DMS 273 (cell line): ENCODE data around the gene MEGF6.

Experiments
- DNase-seq: peaks from one replicate; lab custom pipeline; 2025; ENCODE audit not compliant: unreplicated experiment; lab: John Stamatoyannopoulos, UW

The MEGF6 gene

GRCh38 chr1:3644273-3644672 is 33.0 kb upstream of the MEGF6 start:
- no peak for DNase-seq

DNA sequence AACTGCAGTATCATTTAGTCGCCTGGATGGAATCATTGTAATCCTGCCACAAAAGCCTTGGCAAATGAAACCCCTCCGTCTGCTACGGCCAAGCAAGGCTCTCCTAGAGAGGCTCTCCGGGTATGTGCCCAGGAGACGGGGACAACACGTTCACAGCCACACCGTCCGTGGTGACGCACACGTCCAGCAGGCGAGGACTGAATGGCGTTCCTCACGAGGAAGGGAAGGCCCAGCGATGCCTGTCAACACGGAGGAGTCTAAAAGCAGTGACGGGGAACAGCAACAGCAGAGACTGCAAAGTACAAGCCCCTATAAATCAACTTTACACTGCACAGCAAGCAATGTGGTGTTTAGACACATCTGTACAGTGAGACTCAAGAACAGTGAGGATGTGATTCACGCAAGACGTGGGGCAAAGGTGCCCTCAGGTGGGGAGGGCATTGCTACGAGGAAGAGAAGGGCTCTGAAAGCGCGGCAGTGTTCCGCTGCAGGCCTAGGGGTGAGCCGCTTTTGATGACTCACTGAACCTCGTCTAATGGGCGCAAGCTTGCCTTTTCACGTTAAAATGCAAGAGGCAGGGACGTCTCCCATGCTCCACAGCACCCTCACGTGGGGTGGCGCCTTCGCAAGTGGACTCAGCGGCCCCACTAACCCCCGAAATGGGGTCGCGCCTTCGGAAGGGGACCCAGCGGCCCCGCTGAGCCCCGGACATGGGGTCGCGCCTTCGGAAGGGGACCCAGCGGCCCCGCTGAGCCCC is 31.8 kb upstream of the MEGF6 start:
- DNase-seq: no peak

DNA sequence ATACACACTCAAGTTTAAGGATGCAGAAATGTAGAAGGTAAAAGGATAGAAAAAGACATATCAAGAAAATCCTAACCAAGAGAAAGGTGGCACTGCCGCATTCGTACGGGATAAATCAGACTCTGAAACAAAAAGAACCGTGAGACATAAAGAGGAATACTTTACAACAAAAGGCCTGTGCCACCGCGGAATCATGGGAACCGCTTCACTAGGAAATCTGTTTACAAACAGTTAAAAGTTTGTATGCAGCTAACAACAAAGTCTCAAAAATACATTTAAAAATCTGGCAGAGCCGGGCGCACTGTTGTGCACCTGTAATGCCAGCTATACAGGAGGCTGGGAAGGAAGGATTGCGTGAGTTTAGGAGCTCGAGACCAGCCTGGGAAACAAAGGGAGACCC is 30.5 kb upstream of the MEGF6 start:
- no peak for DNase-seq

- DNase-seq: no peak
Observed at GRCh38 chr1:3641046-3641760, 29.9 kb upstream of the MEGF6 start.

DNA sequence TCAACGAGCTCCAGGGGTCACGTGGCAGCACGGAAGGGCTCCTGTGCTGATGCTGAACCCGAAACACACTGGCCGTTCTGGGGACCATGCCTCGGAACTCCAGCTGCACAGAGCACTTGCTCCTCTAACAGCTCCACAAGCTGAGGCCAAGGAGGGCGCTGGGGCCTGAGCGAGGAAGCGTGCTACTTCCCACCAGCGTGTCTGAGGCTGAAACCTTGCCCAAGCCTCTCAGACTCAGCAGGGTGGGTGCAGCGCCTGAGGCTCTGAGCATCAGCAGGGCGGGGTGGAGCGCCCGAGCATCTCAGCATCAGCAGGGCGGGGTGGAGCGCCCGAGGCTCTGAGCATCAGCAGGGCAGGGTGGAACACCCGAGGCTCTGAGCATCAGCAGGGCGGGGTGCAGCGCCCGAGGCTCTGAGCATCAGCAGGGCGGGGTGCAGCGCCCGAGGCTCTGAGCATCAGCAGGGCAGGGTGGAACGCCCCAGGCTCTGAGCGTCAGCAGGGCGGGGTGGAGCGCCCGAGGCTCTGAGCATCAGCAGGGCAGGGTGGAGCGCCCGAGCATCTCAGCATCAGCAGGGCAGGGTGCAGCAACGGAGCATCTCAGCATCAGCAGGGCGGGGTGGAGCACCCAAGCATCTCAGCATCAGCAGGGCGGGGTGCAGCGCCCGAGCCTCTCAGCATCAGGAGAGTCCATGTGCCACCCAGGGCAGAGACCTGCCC is 29.0 kb upstream of the MEGF6 start:
- no peak for DNase-seq

- no peak for DNase-seq
Observed at GRCh38 chr1:3639397-3639911, 28.1 kb upstream of the MEGF6 start.

DNA sequence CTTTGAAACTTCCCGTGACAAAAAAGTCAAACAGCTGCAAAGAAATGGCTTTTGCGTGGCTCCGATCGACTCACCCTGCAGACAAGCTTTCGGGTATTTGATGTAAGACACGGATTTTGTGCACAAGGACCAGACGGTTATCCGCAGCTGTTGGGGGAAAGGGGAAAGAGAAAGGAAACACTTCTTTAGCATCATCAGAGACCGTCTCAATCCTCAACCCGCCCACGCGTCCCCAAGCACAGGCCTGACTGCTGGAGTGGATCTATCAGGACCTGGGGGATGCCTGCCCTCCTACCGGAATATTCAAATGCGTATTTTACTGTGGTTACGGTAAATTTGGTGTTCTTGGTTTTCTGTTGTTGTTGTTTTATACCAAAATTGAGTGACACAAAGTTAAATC is 27.4 kb upstream of the MEGF6 start:
- DNase-seq: no peak

DNA sequence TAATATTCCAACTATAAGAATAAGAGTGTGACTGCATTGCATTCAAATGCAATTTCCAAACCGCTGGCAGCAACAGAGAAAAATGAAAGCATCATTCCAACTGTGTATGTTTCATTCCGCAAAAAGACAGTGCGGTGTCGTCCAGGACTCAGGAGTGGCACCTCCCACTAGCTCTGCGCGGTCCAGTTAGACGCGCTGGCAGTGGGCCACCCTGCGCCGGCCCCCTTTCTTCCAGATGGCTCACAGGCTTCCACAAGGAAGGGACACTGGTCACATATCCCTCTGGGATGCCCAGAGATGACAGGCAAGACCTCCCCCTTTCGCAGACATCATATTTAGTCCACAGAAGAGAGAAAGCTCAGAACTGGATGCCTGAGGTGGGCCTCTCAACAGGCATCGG is 26.7 kb upstream of the MEGF6 start:
- DNase-seq: no peak

DNA sequence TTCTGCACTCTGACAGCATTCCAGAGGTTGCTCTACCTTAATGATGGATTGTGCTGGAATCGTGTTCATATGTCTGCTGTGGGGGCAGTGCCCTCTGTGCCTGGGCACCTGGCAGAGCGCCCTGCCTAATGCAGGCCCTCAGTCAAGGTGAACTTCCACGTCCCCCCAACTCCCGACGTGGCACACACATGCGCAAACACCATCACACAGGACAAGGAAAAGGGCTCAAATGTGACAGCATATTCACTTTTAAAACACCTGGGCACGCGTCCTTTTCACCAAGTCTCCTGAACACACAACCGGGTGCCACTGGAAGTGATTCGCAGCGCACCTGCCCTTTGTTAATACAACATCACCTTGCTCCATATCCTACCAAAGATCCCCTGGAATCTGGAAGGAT is 25.2 kb upstream of the MEGF6 start:
- no peak for DNase-seq

GRCh38 chr1:3636080-3636479 is 24.8 kb upstream of the MEGF6 start:
- DNase-seq: no peak

DNA sequence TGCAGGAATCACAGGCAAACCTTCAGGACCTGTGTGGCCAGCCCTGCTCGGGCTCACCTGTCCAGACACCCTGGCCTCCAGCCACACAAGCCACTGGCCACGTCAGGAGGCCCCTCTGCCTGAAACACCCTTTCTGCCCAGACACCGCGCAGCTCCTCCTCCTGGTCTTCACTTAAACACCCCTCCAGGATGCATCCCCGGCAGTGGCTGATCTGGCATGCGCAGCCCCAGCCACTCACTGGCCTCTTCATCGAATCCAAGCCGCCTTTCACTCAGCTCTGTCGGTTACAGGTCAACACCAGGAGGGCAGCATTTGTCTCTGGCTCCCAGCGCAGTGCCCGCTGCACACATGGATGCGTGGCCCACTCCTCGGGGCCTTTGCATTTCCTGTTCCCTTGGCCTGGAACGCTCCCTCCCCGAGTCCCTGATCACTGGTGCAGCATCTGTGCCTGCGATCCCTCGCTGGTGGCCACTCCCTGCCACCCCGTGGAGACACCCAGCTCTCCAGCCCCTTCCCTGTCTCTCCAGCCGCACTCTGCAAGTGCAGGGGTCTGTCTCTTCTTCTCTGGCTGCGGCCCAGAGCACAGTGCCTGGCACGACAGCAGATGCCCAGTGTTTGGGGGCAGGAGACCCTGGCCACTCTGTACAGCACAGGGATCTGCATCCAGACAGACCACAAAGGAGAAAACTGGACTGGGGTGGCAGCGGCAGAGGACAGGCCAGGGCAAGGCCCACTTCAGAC is 22.9 kb upstream of the MEGF6 start:
- no peak for DNase-seq

DNA sequence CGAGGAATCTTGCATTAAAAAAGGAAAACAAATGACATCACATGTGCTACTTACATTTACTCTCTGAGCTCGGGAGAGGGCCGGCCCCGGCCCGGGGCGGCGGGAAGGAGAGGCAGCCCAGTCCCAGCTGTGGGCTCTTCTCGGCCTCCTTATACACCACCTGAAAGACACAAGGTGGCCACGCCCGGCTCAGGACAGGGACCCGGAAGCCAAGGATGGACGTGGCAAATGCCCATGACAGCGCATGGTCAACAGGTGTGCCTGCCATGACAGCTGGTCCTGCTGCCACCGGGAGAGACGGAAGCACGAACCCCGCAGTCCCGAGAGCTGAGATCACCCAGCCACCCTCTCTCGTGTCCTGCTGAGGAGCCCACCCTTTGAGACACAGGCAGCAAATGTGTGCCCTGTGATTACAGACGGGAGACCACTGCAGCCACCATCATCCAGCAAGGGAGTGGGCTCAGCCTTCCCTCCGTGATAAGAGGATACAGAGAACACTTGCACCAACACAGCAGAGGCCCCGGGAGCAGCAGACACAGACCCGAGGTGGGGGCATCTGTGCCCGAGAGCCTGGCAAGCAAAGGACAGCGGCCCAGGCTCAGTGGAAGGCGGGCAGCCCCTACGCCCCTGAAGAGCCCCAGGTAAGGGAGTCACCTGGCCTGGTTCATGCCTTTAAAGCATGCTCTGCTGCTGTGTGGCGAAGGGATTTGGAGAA is 22.2 kb upstream of the MEGF6 start:
- DNase-seq: no peak

DNA sequence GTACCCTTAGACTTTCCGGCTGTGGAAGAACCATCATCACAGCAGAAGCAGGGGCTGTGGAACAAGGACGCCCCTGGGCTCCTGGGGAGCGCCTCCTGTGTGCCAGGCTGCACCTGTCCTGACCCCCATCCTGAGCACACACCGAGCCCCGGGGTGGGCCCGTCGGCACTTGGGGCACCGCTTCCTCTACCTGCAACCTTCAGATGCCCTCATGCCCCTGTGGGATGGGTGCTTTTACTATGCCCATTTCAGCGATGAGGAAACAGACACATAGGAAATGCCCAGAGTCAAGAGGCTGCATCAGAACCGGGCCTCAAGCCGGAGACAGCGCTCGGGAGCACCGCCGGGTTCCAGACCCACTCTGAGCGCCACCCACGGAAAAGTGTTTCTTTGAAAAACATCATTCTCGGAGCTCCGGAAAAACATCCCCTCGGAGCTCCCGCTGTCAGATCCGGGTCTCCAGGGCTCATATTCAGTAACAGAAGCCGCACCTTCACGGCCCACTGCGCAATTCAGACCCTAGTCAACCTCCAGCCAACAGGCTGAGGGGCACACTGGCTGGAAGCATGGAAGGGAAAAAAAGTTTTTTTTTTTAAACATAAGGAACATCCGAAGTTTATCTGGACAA is 21.5 kb upstream of the MEGF6 start:
- DNase-seq: no peak

DNA sequence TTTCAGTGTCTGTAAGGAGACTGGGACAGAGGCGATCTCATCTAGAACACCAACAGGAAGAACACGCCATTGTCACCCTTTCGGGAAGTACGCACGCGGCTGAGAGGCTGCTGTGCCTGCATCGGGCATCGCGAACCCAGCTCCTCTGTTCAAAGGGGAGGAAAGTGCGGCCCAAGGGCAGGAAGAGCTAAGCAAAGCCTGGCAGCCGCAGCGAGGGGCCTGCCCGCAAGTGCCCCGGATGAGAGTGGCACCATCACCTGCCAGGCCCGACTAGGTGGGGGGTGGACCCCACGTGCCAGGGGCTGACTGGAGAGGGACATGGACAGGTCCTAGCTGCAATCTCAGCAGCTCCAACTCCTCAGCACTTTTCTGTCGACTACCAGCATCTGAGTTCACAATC is 21.0 kb upstream of the MEGF6 start:
- DNase-seq: no peak

- DNase-seq: no peak
Observed at GRCh38 chr1:3631320-3632260, 20.3 kb upstream of the MEGF6 start.

GRCh38 chr1:3630914-3631313 is 19.6 kb upstream of the MEGF6 start:
- DNase-seq: no peak

DNA sequence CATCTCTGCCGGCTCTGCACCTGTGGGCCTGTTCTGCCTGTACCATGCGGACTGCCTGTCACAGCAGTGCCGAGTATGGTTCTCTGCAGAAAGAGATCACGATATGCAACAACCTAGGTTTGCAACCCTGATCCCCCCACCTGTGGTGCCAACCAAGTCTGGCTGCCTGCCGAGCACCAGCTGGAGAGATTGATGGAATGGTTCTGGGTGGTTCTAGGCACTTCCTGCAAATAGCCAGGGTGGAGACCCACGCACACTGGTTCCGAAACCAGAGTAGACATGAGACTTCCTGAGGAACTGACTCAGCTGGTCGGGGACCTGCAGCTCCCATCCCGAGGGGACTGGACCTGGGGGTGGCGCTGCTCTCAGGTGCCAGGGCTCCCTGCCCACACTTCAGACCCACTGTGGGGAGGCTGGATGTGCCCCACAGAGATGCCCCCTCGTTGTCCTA is 18.9 kb upstream of the MEGF6 start:
- no peak for DNase-seq

DNA sequence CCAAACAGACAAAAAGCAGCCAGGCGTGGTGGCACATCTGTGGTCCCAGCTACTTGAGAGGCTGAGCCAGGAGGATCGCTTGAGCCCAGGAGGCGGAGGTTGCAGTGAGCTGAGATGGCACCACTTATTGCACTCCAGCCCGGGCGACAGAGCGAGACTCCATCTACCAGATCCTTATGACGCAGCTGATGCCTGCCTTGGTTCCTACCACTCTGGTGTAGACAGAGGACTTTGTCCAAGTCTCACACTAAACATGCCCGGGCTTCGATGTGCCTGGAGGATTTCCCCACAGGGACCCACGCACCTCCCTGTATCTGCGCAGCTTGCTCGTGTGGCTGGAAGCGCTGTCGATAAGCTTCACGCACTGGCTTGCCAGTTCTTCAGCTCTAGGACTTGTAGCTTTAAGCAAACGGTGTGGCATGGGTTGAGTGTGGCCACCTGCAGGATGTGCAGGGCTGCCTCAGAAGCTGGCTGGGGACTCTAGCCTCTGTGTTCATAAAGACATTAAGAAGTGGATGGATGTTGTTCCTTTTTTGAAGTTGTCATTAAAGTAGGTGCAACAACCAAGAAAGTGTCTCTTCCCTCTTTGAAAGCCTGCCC is 18.4 kb upstream of the MEGF6 start:
- no peak for DNase-seq

GRCh38 chr1:3628445-3628844 is 17.1 kb upstream of the MEGF6 start:
- no peak for DNase-seq
